ENCODE data around the gene KCNQ5.

Gene KCNQ5

DNA sequence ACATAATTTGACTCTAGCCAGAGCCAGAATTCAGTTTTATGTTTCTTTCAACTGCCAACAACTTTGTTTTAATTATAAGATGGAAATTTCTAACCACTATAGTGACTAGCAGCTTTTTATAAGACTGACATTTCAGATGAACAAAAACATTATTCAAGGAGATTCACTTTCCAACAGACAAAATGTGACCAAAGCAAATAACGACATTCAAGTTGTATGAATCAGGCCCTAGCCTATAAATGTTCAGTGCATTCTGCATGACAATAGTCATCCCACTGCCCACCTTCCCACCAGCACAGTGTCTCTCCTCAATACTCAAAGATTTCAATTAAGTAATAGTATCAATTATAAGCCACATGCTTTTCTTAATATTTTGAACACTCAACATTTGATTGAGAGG, 402.7 kb downstream of the KCNQ5 start:
- DNase-seq, result no peak

DNA sequence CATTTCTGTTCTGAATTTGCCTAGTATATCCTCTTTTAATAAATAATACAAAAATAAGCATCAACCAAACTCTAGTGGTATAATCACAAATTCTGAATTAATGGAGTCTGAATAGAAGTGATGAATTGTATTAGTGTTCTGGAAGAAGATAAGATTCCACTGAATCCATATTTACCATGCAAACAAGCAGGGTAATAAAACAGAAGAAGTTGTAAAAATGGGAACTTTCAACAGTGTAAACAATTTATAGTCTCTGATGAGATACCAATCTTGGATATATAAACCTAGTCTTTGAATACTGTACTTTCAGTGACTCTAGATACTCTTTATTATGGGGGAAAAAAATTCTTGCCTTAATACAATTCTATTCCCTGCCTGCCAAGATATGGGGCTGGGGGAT, 405.8 kb downstream of the KCNQ5 start:
- no peak for DNase-seq

DNA sequence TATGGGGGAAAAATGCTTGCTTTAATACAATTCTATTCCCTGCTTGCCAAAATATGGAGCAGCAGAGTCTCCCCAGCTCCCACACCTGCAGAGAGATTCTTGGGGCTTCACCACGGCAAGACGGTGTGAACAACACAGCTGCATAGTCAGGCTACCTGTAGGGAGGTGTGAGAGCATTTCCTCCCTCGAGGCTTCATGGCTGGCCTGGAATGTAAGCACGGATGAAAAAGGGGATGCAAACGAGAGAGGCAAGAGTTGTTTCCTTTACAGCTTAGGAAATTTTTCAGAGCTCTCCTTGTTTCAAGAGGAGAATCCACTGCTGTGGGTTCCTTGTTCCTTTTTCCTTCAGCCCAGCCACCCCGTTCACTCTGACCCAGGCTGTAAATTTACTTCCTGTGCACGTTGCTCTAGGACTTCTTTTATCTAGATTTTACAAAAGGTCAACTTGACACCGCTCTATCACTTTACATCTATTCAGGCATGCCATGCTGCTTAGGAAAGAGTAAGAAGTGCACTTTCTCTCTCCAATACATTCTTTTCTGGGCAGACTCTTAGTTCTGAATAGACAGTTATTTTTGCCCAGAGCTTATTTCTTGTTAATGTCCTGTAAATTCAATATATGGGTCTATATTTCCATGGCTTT, 406.4 kb downstream of the KCNQ5 start:
- no peak for DNase-seq

DNA sequence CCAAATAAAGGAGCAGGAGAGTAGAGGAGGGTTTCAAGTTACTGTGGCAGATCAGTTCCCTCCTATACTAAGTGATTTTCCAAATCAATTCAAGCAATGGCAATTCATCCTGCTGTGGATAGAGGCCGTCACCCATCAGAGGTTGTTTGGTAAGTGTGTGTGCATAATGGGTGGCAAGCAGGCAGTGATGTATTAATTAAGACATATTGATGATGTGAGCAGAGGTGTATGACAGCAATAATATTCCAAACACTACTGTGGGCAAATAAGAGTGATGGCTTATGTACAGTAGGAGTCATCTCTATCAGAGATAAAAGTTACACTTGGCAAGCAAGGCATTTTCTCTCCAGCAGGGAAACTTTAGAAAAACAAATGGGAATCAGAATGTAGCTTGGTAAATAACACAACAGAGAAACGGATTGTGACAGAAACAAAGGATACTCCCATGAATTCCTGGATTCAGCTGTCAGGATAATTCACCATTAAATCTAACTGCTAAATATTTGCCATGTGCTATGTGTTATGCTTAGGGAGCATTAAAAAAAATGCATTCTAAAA, 407.1 kb downstream of the KCNQ5 start:
- DNase-seq, result no peak

DNA sequence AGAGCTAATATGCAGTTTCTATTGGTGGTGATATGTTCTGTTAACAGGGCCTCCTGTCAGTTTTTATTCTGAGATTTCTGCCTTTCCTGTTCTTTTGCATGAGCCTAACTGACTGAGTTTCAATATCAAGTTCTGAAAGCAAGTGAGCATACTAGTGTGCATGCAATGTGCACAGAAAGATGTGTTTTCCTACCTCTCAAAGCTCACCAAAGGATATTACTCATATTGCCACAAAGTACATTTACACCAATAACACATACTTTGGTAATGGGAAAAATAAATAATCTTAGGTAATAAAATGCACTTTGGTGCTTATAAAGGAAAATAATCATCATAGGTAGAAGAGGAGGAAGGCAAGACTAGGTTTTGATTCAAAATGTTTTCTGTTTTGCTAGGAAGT, 408.4 kb downstream of the KCNQ5 start:
- DNase-seq, result peak; percentile 21

DNA sequence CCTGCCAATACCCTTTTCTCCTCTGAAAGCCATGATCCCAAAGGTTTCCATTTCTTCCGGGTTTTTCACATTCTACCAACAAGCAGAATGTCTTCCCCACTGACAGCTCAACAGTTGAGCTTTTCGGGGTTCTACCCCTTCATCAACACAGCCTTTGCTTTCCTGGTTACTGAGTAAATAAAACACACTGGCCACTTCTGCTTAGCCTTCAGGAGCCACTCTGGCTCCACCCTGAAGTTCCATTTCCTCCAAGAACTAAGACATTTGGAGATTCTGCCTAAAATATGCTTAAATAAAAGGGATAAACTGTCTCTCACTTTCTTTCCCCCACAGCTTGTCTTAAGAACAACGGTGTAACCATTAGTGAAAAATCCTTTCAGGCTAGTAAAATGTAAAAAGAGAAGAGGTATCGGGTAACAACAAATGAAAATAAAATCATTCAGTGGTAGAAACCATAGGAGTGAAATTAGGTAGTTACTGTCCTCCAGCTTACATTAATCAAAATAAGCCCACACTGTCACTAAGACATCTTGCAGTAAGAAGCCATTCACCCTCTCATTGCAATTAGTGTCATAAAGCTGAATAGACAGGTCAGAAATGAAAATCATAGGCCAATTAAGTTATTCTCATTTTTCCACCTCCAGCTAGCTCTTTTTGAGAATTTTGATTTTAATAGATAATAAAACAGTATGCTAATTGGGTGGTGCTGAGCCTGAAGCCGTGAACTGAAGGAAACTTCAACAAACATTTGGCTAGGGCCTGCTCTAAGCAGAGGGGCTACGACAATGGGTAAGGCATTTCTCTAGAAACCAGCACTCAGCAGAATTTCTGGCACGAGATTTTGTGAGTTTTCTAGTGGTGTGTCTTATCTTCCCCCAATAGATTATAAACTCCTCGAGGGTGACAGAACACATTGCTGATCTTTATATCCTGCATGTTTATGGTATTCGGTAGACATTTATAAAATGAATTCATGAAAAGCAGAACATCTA, 409.2 kb downstream of the KCNQ5 start:
- no peak for DNase-seq

DNA sequence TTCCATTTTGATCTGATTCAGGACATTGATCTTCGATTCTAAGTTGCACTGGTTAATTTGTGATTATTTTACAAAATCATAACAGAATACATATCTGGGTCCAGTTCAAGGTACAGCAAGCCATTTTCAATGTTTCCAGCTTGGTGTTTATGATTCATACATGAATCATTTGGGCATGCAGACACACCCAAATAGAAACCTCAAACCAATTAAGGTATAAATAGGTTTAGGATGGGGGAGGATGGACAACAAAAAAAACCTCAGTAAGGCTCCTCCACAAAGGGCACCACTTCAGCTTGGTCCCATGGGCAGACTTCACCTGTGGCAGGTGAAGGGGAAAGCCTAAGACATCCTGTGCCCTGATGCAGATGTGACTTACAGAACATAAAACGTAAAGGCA, 410.7 kb downstream of the KCNQ5 start:
- peak; percentile 60 for DNase-seq

DNA sequence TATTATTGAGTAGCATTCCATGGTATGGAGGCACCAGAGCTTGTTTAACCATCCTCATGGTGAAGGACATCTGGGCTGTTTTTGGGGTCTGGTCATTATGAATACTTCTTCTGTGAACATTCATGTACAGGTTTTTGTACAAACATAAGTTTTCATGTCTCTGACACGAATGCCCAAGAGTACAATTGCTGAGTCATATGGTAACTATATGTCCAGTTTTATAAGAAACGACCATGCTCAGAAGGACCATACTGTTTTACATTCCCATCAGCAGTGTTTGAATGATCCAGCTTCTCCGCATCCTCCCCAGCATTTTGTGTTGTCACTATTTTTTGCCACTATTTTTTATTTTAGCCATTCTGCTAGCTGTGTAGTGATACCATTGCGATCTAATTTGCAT, 414.8 kb downstream of the KCNQ5 start:
- DNase-seq, result no peak

DNA sequence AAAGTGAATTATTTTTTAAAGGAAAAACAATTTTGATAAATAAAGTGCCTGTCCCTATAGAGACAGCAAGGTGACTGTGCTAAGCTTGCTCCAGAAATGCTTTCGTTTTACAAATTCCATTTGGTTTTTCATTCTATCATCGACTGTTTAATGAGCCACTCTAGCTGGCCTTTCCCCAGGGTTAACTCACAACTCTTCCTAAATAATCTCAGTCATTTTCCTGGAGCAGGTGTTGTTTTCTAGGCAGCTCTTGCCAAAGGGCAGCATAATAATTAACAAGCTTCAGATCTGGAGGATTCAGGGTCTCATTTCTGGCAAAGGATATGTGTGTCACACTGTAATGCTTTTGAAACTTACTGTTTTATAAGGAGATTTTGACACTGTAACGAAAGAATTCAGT, 419.2 kb downstream of the KCNQ5 start:
- DNase-seq, result no peak

DNA sequence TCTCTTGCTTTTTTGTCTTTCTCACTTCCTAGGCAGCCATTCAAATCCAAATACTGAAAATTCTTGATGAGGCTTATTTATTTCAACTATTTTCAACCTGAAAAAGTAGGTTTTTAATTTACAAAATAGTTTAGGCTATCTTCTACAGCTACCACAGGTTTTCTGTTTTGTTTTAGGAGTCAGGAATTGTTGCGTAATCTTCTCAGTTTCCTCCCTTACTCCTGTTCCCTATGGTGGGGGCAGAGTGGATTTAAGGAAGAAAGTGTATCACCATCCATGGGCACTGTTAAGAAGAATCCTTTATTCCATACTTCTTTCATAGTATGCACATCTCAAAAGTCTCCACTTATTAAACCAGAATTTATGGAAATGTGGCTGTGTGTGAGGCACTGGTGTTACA, 421.0 kb downstream of the KCNQ5 start:
- no peak for DNase-seq

DNA sequence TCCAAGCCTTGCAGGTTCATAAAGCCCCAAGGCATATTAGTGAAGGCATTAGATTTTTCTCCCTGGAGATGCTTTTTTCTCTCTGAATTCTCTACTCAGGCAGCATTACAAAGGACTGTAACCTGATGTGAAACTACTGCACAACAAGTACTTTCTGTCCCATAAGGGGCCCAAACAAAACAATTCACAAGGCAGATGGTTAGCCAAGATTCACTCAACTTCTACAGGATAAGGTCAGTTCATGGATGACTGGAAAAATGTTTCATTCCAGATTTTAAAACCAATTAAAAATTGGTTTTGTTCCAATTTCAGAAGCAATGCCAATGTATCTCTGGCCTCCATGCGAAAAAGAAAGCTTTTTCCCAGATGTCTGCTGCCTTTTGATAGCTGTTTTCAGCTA, 421.6 kb downstream of the KCNQ5 start:
- DNase-seq, result no peak

DNA sequence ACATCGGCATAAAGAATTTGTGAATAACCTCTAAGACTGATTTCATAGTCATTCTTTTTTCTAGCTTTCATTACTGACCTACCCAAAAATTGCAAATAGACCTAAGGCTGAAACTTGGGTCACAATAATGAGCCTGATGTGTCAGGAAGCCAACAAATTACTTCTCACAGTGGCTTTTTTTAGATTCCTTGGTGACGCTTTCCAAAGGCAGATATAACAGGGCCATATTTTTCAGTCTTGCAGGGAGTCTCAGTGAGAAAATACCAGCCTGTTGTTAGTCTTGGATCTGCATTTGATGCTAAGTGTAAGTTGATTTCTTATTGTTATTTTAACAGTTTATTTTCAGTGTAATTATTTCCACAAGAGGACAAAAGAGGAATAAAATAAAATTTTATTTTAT, 423.7 kb downstream of the KCNQ5 start:
- no peak for DNase-seq

DNA sequence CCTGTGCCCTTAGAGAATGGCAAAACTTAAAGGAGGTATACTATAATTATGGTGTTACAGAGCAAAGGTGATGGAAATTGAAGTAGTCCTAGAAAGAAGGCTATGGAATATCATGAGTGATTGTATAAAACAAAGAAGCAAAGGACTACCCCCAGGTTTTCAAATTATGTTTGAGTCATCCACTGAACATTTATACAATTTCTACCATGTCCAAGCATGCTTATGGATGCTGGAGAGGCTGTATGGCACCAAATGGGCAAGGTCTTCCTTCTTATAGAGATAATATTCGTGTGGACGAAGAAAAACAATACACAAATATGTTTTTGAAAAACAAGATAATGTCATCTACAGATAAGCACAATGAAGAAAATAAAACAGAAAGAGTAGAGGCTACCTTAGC, 425.9 kb downstream of the KCNQ5 start:
- DNase-seq, result no peak

DNA sequence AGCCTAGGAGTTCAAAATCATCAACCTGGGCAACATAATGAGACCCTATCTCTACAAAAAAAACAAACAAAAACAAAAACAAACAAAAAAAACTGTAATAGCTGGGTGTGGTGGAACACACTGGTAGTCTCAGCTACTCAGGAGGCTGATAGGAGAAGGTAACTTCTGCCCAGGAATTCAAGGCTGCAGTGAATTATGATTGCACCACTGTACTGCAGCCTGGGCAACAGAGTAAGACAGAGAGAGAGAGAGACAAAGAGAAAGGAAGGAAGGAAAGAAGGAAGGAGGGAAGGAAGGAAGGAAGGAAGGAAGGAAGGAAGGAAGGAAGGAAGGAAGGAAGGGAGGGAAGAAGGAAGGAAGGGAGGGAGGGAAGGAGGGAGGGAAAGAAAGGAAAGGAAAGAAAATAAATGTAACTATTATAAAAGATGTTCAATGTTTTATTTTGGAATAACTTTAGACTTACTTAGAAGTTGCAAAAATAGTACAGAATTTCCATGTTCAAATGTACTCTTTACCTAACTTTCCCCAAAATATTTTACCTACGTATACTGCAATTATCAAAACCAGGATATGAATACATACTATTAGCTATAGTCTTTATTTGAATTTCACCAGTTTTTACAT, 428.2 kb downstream of the KCNQ5 start:
- DNase-seq, result no peak

DNA sequence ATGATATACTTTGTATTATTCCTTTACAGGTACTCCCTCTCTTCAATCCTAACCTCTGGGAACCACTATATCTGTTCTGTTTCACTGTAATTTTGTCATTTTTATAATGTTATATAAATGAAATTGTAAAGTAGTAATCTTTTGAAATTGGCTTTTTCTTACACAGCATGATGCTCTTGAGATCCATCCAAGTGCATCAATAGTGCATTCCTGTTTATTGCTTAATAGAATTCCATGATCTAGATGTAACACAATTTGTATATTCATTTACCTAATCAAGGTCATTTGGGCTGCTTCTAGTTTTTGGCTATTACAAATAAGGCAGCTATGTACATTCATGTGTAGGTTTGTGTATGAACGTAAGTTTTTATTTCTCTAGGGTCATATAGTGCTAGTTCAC, 428.8 kb downstream of the KCNQ5 start:
- peak; percentile 27 for DNase-seq

DNA sequence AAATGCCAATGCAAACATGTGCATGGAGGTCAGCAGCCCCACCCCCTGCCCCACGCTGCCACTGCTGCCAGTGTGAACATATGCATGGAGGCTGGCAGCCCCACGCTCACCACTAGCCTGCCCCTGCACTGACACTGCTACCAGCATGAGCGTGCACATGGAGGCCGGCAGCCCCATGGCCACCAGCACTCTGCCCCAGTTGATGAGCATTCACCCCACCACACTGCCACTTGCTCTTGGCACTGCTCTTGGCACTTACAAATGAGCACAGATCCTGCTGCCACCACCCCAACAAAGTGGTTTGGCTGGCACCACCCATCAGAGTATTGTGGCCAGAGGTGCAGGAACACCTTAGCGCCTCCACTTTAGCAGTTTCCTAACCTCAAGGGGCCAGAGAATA, 429.3 kb downstream of the KCNQ5 start:
- no peak for DNase-seq

DNA sequence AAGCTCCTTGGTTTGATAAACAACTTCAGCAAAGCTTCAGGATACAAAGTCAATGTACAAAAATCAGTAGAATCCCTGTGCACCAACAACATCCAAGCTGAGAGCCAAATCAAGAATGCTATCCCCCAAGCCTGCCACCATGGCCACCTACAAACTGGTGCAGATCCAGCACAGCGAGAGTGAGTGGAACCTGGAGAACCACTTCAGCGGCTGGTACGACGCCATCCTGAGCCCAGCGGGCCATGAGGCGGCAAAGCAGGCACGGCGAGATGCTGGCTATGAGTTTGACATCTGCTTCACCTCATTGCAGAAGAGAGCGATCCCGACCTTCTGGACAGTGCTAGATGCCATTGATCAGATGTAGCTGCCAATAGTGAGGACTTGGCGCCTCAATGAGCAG, 433.1 kb downstream of the KCNQ5 start:
- no peak for DNase-seq

DNA sequence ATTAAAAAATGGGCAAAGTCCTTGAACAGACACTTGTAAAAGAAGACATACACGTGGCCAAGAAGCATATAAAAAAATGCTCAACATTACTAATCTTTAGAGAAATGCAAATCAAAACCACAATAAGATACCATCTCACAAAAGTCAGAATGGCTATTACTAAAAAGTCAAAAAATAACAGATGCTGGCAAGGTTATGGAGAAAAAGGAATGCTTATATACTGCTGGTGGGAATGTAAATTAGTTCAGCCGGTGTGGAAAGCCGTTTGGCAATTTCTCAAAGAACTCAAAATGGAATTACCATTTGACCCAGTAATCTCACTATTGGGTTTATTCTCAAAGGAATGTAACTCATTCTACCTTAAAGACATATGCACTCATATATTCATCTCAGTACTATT, 436.9 kb downstream of the KCNQ5 start:
- DNase-seq, result no peak

DNA sequence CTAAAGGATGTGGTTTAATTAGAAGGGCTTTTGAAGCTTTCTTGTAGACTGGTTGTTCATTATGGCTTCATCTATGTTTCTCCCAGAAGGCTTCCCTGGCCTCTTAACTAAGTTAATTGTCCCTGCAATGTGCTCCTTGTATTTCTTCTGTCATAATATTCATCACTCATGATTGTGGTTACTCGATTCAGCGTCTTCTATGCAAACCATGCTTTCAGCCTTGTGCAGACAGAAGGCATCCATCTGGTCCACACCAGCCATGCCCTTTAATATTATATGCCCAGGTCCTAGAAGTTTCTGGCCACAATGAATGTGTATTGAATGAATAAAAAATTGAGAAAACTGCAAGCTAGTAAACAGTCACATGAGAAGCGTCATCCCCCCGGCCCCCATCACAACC, 440.3 kb downstream of the KCNQ5 start:
- DNase-seq, result no peak

DNA sequence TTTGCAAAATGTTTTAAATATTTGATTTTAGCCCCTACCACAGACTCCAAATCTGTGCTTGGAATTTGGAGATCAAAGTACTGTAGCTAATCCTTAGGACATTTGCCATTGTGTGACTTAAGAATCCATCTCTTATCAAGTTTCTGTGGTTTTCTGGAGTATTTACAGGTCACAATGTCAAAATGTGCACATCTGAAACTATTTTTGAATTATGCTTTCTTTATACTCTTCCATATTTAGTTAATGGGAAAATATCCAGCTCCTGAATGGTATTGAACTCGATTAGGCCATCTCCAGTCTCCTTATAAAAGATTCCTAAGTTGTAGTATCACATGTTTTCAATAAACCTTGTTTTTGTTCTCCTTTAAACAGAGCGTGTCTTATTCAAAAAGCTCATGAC, 441.0 kb downstream of the KCNQ5 start:
- no peak for DNase-seq

DNA sequence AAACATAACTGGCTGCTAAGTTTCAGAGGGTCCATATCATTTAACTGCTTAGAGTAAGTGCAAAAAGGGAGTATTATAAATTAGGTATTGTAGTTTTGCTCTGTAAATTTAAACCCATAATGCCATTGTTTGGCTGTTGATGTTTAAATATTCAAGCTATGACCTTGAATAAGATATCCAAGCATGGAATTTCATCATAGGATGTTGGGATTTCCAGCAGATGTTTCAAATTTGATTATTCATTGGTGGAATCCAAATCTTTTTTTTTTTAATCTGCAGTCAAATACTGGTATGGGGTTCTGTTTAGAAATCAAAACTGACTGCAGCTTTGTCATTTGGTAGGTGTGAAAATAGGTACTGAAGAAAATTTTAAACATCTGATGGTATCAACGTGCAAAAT, 442.4 kb downstream of the KCNQ5 start:
- DNase-seq, result peak; percentile 35

DNA sequence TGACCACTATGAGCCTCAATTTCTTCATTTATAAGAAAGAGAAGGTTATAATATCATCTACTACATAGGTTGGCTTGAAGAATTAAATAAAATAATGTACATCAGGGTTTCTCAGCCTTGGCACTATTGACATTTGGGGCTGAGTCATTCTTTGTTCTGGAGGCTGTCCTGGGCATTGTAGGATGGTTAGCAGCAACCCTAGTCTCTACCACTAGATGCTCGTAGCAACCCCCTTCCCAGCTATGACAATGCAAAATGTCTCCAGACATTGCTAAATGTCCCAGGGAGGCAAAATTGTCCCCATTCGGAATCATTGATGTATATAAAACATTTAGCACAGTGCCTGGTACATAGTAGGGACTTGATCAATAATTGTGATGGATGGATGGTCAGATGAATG, 451.4 kb downstream of the KCNQ5 start:
- DNase-seq, result peak; percentile 16

DNA sequence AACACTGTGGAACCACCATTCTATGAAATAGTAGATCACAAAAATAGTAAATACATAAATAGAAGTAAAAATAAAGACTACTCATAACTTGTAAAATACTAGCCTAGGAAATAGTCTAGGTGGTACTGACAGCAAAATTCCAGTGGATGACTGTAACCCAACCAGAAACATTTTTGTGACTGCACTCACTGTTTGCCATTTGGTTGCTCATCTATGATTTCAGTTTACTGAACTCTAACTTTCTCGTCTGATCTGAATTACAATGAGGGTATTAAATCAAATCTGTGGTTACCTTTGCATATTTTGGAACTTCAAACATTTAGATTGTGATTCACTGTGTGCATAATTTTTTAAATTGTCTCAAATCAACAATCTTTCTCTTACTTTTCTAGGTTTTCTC, 452.3 kb downstream of the KCNQ5 start:
- peak; percentile 80 for DNase-seq
